K562 (cell line): ENCODE measurements around the gene IDH3G.

Source experiments
- CEBPB ChIP-seq: fragments of 450-650 bp; IDR thresholded peaks from 2 replicates; pipeline ENCODE4 v1.6.1; 2016; ENCODE audit warnings: missing genetic modification characterization, missing compliant biosample characterization
- CSDE1 ChIP-seq, 2 experiments: fragments of 450-650 bp; IDR thresholded peaks; 2 replicates each; pipeline ENCODE4 v1.6.1; 2016; ENCODE audit warnings: mild to moderate bottlenecking in 1 of 2
- CTCF ChIP-seq, 3 experiments: IDR thresholded peaks in 2 of 3; conservative IDR thresholded peaks in 1 of 3; 2 replicates each; pipeline ENCODE4 v1.5.1; 2011 to 2012; ENCODE audit warnings: low read length in 3 of 3, mild to moderate bottlenecking in 3 of 3, control low read depth in 2 of 3, improper control_type of control experiment in 1 of 3, inconsistent platforms in 1 of 3, low read depth in 1 of 3, mixed read lengths in 1 of 3, moderate library complexity in 1 of 3; ENCODE audit not compliant: insufficient read depth in 2 of 3
- EP300 ChIP-seq: IDR thresholded peaks from 2 replicates; pipeline ENCODE4 v1.6.1; 2012; ENCODE audit warnings: low read length, improper control_type of control experiment
- FOS ChIP-seq: IDR thresholded peaks from 3 replicates; pipeline ENCODE4 v1.6.1; 2011; ENCODE audit not compliant: insufficient read length; ENCODE audit errors: extremely low read depth
- MAZ ChIP-seq, 2 experiments: fragments of 450-650 bp in 1 of 2; sonication (generic) in 1 of 2; formaldehyde crosslinking; IDR thresholded peaks in 1 of 2; conservative IDR thresholded peaks in 1 of 2; 2 replicates each; pipeline versions ENCODE4 v1.4.0 to v1.5.0; 2020; ENCODE audit warnings: mild to moderate bottlenecking in 1 of 2, missing genetic modification reagents in 1 of 2
- POLR2A ChIP-seq: fragments of 450-650 bp; conservative IDR thresholded peaks from 2 replicates; pipeline ENCODE4 v1.6.1; 2016
- RBM39 ChIP-seq: fragments of 200-400 bp; formaldehyde crosslinking; optimal IDR thresholded peaks from 2 replicates; pipeline ENCODE3; 2018; ENCODE audit warnings: low read depth, low read length
- TAF1 ChIP-seq: IDR thresholded peaks from 2 replicates; pipeline ENCODE4 v1.6.1; 2011; ENCODE audit warnings: mild to moderate bottlenecking, low read length, moderate library complexity; ENCODE audit not compliant: insufficient read depth, control insufficient read depth, severe bottlenecking; ENCODE audit errors: extremely low read depth
- ZBTB17 ChIP-seq: fragments of 450-650 bp; formaldehyde crosslinking; IDR thresholded peaks from 2 replicates; pipeline ENCODE4 v1.4.0; 2020; ENCODE audit warnings: mild to moderate bottlenecking
- ZNF3 ChIP-seq: fragments of 250-450 bp; sonication (Bioruptor Pico); IDR thresholded peaks from 2 replicates; pipeline ENCODE4 v1.5.0; 2021; ENCODE audit warnings: mild to moderate bottlenecking, moderate library complexity
- ZNF449 ChIP-seq: fragments of 250-450 bp; sonication (Bioruptor Pico); IDR thresholded peaks from 2 replicates; pipeline ENCODE4 v1.8.0; 2022; ENCODE audit warnings: moderate library complexity, mild to moderate bottlenecking, inconsistent platforms
- ZNF561 ChIP-seq: fragments of 450-650 bp; formaldehyde crosslinking; conservative IDR thresholded peaks from 2 replicates; pipeline ENCODE4 v1.4.0; 2020; ENCODE audit warnings: mild to moderate bottlenecking, moderate library complexity

- no peak for TF ChIP-seq ZNF449 (CRISPR knock-in tag)
- TF ChIP-seq CTCF (IDR thresholded peaks at IDR 0.05 in 2 of 3, conservative IDR thresholded peaks at IDR 0.05 in 1 of 3; ENCODE audit: insufficient read depth in 2 of 3, low read depth in 1 of 3, low read length in 3 of 3): no peak
- TF ChIP-seq POLR2A: no peak
- TF ChIP-seq MAZ (CRISPR knock-in tag; conservative IDR thresholded peaks at IDR 0.05 in 1 of 2, IDR thresholded peaks at IDR 0.05 in 1 of 2): no peak
- TF ChIP-seq TAF1: no peak
- TF ChIP-seq RBM39: no peak
- TF ChIP-seq CEBPB (tag): no peak
- no peak for TF ChIP-seq ZNF561 (CRISPR knock-in tag)
- no peak for TF ChIP-seq ZNF3 (CRISPR knock-in tag)
- TF ChIP-seq EP300: no peak
- TF ChIP-seq CSDE1 (IDR thresholded peaks at IDR 0.05): no peak
- TF ChIP-seq FOS: no peak
- TF ChIP-seq ZBTB17 (CRISPR knock-in tag): no peak
These were observed 34.1 kb upstream of the IDH3G start for GRCh38 chrX:153828308-153828707.
